Prostate gland (tissue), 2 donors: Measurements from ENCODE around the gene ORC3.

Source experiments
- CTCF ChIP-seq, 4 experiments: fragments of 200-600 bp in 2 of 4; fragments of 450-650 bp in 2 of 4; sonication (generic) in 2 of 4; IDR thresholded peaks; 1 replicate in 3 of 4; 2 replicates in 1 of 4; pipeline ENCODE4 v1.5.1; 2016 to 2019; ENCODE audit warnings: antibody characterized with exemption in 4 of 4, mild to moderate bottlenecking in 2 of 4, moderate library complexity in 2 of 4
- POLR2A ChIP-seq: fragments of 450-650 bp; IDR thresholded peaks from one replicate; pipeline ENCODE4 v1.6.1; 2016; ENCODE audit warnings: antibody characterized with exemption, mild to moderate bottlenecking
- POLR2AphosphoS5 ChIP-seq: sonication (generic); formaldehyde crosslinking; IDR thresholded peaks from one replicate; pipeline ENCODE4 v1.6.1; 2017; ENCODE audit warnings: antibody characterized with exemption

- TF ChIP-seq POLR2AphosphoS5 (no peak), CTCF (IDR thresholded peaks at IDR 0.05) (no peak), POLR2A (no peak)
Measured at GRCh38 chr6:87618531-87618930, 28.6 kb downstream of the ORC3 start.
